Activated naive CD4-positive, alpha-beta T cell treated with anti-CD3 and anti-CD28 coated beads, Interleukin-2, amount 50 U/mL, for 16 hours (primary cell): ENCODE results near the gene TMOD2.

Experiments
- DNase-seq: peaks from one replicate; pipeline ENCODE4 v3.0.0-alpha.2; 2020

The TMOD2 gene

DNA sequence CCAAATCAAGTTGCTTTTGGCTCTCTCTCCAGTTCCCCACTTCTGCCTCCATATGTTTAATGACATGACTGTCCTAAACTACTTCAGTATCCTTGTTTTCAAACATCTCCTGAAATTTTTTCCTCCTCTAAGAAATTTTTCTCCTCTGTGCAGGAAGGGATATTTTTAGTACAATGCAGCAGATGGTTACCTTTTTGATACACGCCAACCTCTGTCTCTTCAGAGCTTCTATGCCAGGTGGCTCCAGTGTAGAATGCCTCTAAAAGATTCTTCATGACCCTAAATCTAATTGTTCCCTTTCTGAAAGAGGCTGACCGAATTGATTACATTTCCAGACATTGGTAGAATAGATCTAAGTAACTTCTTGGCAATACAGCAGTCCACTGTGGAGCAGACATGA, 111.7 kb downstream of the TMOD2 start:
- no peak for DNase-seq

- peak; percentile 33 for DNase-seq
Observed at GRCh38 chr15:51864408-51865056, 113.1 kb downstream of the TMOD2 start.

GRCh38 chr15:51865317-51865716, 113.9 kb downstream of the TMOD2 start:
- DNase-seq: no peak
